Spleen (tissue), 7 donors: Measurements from ENCODE around the gene SNCG.

Experiments used
- POLR2A ChIP-seq, 3 donors: fragments of 450-650 bp; IDR thresholded peaks; one replicate each; pipeline ENCODE4 v1.5.1; 2017; ENCODE audit warnings: antibody characterized with exemption in 3 of 3, mild to moderate bottlenecking in 1 of 3
- TF ChIP-seq, protein P1 (sequence below), 11 experiments: fragments of 200-600 bp in 7 of 11; fragments of 450-650 bp in 4 of 11; sonication (generic) in 4 of 11; IDR thresholded peaks in 8 of 11; conservative IDR thresholded peaks in 3 of 11; 1 replicate in 7 of 11; 2 replicates in 4 of 11; pipeline versions ENCODE4 v1.4.0 to v1.8.0; 2016 to 2021; ENCODE audit warnings: antibody characterized with exemption in 11 of 11, inconsistent platforms in 4 of 11, mild to moderate bottlenecking in 1 of 11
- donor health status: DM: no; HTN: no; CAD: no; lungs with moderate emphysema.
- donor health status: DM: no; HTN: no; CAD: no.
- donor health status: DM: no; HTN: no; CAD: no.

- TF ChIP-seq, protein P1, sequence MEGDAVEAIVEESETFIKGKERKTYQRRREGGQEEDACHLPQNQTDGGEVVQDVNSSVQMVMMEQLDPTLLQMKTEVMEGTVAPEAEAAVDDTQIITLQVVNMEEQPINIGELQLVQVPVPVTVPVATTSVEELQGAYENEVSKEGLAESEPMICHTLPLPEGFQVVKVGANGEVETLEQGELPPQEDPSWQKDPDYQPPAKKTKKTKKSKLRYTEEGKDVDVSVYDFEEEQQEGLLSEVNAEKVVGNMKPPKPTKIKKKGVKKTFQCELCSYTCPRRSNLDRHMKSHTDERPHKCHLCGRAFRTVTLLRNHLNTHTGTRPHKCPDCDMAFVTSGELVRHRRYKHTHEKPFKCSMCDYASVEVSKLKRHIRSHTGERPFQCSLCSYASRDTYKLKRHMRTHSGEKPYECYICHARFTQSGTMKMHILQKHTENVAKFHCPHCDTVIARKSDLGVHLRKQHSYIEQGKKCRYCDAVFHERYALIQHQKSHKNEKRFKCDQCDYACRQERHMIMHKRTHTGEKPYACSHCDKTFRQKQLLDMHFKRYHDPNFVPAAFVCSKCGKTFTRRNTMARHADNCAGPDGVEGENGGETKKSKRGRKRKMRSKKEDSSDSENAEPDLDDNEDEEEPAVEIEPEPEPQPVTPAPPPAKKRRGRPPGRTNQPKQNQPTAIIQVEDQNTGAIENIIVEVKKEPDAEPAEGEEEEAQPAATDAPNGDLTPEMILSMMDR (IDR thresholded peaks at IDR 0.05 in 8 of 11, conservative IDR thresholded peaks at IDR 0.05 in 3 of 11), result peak in 3 of 11 experiments; percentile 2 to 10 (median 7)
- peak in 1 of 3 donors; percentile 21 for TF ChIP-seq POLR2A (IDR thresholded peaks at IDR 0.05)
Measured at GRCh38 chr10:86971232-86971991, 13.0 kb downstream of the SNCG start.
